K562 (cell line): ENCODE results near the gene PRKD2. TPM values are rescaled to one million over a fixed set of nuclear protein-coding genes. Genes with fewer than 3 reads are reported as not detected.
A peak's percentile ranks its signal among the peaks of the same experiment; 100 is the strongest.

Experiments
- EGR1 ChIP-seq: fragments of 450-650 bp; conservative IDR thresholded peaks from 2 replicates; pipeline ENCODE4 v1.6.1; 2017; ENCODE audit warnings: mild to moderate bottlenecking
- FOSL1 ChIP-seq: fragments of 200-800 bp; sonication (Bioruptor generic); conservative IDR thresholded peaks from 2 replicates; pipeline ENCODE4 v1.6.1; 2016; ENCODE audit warnings: missing genetic modification characterization, missing compliant biosample characterization
- HDGF ChIP-seq: fragments of 450-650 bp; IDR thresholded peaks from 2 replicates; pipeline ENCODE4 v1.6.1; 2016
- HMGN3 ChIP-seq: IDR thresholded peaks from 2 replicates; pipeline ENCODE4 v1.6.1; 2011; ENCODE audit warnings: borderline replicate concordance, low read depth, mild to moderate bottlenecking, mixed read lengths, low read length; ENCODE audit not compliant: insufficient read length; ENCODE audit errors: extremely low read depth
- MCM3 ChIP-seq: fragments of 450-650 bp; IDR thresholded peaks from 2 replicates; pipeline ENCODE4 v1.6.1; 2016
- MEIS2 ChIP-seq: fragments of 450-650 bp; IDR thresholded peaks from 2 replicates; pipeline ENCODE4 v1.6.1; 2014; ENCODE audit warnings: mild to moderate bottlenecking; ENCODE audit not compliant: partially characterized antibody
- MTA1 ChIP-seq: fragments of 450-650 bp; IDR thresholded peaks from 2 replicates; pipeline ENCODE4 v1.6.1; 2017; ENCODE audit warnings: borderline replicate concordance
- NFE2 ChIP-seq: IDR thresholded peaks from 2 replicates; pipeline ENCODE4 v1.6.1; 2014; ENCODE audit warnings: antibody characterized with exemption, low read depth
- PKNOX1 ChIP-seq: fragments of 450-650 bp; IDR thresholded peaks from 2 replicates; pipeline ENCODE4 v1.6.1; 2016
- RBM39 ChIP-seq: fragments of 200-400 bp; formaldehyde crosslinking; optimal IDR thresholded peaks from 2 replicates; pipeline ENCODE3; 2018; ENCODE audit warnings: low read depth, low read length
- RFX5 ChIP-seq: IDR thresholded peaks from 2 replicates; pipeline ENCODE4 v1.6.1; 2011; ENCODE audit warnings: low read depth, mild to moderate bottlenecking, improper control_type of control experiment, low read length
- SNIP1 ChIP-seq: fragments of 450-650 bp; IDR thresholded peaks from 2 replicates; pipeline ENCODE4 v1.7.1; 2017; ENCODE audit warnings: low read depth, mild to moderate bottlenecking
- THRB ChIP-seq: fragments of 450-650 bp; formaldehyde crosslinking; conservative IDR thresholded peaks from 2 replicates; pipeline ENCODE4 v1.4.0; 2022; ENCODE audit warnings: mild to moderate bottlenecking, missing genetic modification characterization
- WHSC1 ChIP-seq: IDR thresholded peaks from one replicate; pipeline ENCODE4 v1.6.1; 2012; ENCODE audit warnings: low read length, control low read depth, inconsistent platforms
- ZBTB5 ChIP-seq: fragments of 450-650 bp; IDR thresholded peaks from 2 replicates; pipeline ENCODE4 v1.6.1; 2017; ENCODE audit warnings: antibody characterized with exemption
- ZNF143 ChIP-seq: sonication (generic); formaldehyde crosslinking; IDR thresholded peaks from 2 replicates; pipeline ENCODE4 v1.9.0; 2022; ENCODE audit warnings: mild to moderate bottlenecking, missing genetic modification reagents
- ZNF431 ChIP-seq: sonication (generic); formaldehyde crosslinking; IDR thresholded peaks from 2 replicates; pipeline ENCODE4 v1.8.0; 2022; ENCODE audit warnings: mild to moderate bottlenecking, missing genetic modification reagents
- ZNF436 ChIP-seq: fragments of 250-450, 450-650 bp; sonication (Bioruptor Pico); formaldehyde crosslinking; IDR thresholded peaks from 2 replicates; pipeline ENCODE4 v1.7.0; 2020; ENCODE audit warnings: mild to moderate bottlenecking
- ZZZ3 ChIP-seq: fragments of 450-650 bp; IDR thresholded peaks from 2 replicates; pipeline ENCODE4 v1.6.1; 2016; ENCODE audit warnings: antibody characterized with exemption, mild to moderate bottlenecking, moderate library complexity
- polyA plus RNA-seq, 8 experiments: library from polyadenylated mRNA; depleted of rRNA in 4 of 8; stranded (reverse) in 5 of 8; unstranded in 3 of 8; fragments of >200 nt; fragmentation: Nextera tagmentation in 2 of 8; fragmentation: Illumina TruSeq in 1 of 8; extraction: Ambion mirVana in 2 of 8; extraction: Trizol in 1 of 8; gene quantifications; 2 replicates each; pipeline versions ENCODE4 v1.2.1 to v1.2.3, GENCODE V29; 2011 to 2014; ENCODE audit warnings: inconsistent platforms in 1 of 8, missing spikeins in 1 of 8
- total RNA-seq, 7 experiments: library from RNA; depleted of rRNA in 6 of 7; stranded (reverse); fragments of >200 nt in 6 of 7; fragmentation: Illumina TruSeq in 2 of 7; extraction: Trizol in 2 of 7; gene quantifications; 2 replicates each; pipeline versions ENCODE4 v1.2.1 to v1.2.3, GENCODE V29; 2011 to 2021; ENCODE audit warnings: low replicate concordance in 1 of 7
- TF ChIP-seq, protein P1 (sequence below), 2 experiments: IDR thresholded peaks; 2 replicates each; pipeline ENCODE4 v1.6.1; 2011; ENCODE audit warnings: borderline replicate concordance in 1 of 2, control low read depth in 1 of 2, low read depth in 1 of 2, low read length in 1 of 2, mild to moderate bottlenecking in 1 of 2, mixed read lengths in 1 of 2, moderate library complexity in 1 of 2; ENCODE audit not compliant: insufficient read depth in 1 of 2, insufficient read length in 1 of 2, poor library complexity in 1 of 2, severe bottlenecking in 1 of 2; ENCODE audit errors: extremely low read depth in 1 of 2
- TF ChIP-seq, protein P2 (sequence below): fragments of 250-450 bp; sonication (Bioruptor Pico); IDR thresholded peaks from 2 replicates; pipeline ENCODE4 v1.5.0; 2020; ENCODE audit warnings: mild to moderate bottlenecking, borderline replicate concordance

The PRKD2 gene
- total and polyA plus RNA-seq, 9 of the 15 experiments (the other 6 are each of a cell fraction or from before 2014, with no cell fraction given), result 1.8 to 60.0 (median 15.0) TPM

- TF ChIP-seq ZNF143 (CRISPR knock-in tag) (no peak), RFX5 (no peak), FOSL1 (tag) (no peak), ZZZ3 (no peak), WHSC1 (no peak), PKNOX1 (peak; percentile 88), MCM3 (no peak), MTA1 (no peak), ZNF436 (no peak), HMGN3 (peak; percentile 82), SNIP1 (no peak), THRB (CRISPR knock-in tag) (no peak), HDGF (peak; percentile 95), NFE2 (peak; percentile 74), MEIS2 (peak; percentile 56), EGR1 (peak; percentile 74), ZBTB5 (no peak), RBM39 (no peak), ZNF431 (CRISPR knock-in tag) (no peak)
- TF ChIP-seq, protein P1, sequence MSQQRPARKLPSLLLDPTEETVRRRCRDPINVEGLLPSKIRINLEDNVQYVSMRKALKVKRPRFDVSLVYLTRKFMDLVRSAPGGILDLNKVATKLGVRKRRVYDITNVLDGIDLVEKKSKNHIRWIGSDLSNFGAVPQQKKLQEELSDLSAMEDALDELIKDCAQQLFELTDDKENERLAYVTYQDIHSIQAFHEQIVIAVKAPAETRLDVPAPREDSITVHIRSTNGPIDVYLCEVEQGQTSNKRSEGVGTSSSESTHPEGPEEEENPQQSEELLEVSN (IDR thresholded peaks at IDR 0.05; ENCODE audit: borderline replicate concordance in 1 of 2, extremely low read depth in 1 of 2, insufficient read depth in 1 of 2, insufficient read length in 1 of 2, low read depth in 1 of 2, low read length in 1 of 2, poor library complexity in 1 of 2, severe bottlenecking in 1 of 2), result peak in 1 of 2 experiments; percentile 2
- TF ChIP-seq, protein P2, sequence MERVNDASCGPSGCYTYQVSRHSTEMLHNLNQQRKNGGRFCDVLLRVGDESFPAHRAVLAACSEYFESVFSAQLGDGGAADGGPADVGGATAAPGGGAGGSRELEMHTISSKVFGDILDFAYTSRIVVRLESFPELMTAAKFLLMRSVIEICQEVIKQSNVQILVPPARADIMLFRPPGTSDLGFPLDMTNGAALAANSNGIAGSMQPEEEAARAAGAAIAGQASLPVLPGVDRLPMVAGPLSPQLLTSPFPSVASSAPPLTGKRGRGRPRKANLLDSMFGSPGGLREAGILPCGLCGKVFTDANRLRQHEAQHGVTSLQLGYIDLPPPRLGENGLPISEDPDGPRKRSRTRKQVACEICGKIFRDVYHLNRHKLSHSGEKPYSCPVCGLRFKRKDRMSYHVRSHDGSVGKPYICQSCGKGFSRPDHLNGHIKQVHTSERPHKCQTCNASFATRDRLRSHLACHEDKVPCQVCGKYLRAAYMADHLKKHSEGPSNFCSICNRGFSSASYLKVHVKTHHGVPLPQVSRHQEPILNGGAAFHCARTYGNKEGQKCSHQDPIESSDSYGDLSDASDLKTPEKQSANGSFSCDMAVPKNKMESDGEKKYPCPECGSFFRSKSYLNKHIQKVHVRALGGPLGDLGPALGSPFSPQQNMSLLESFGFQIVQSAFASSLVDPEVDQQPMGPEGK (CRISPR knock-in tag), result no peak
These were observed 55.7 kb downstream of the PRKD2 start, which contains the start of gene DACT3 (continued) for GRCh38 chr19:46661020-46661731.
